HCT116 (cell line): Measurements from ENCODE around the gene MBL2. TPM values are rescaled to one million over a fixed set of nuclear protein-coding genes. Genes with fewer than 3 reads are reported as not detected.

Source experiments
- ATAC-seq: fragments of 200-7000 bp; cut with Tn5 transposase; 2 replicates; pipeline ENCODE4 v1.9.1; 2020; ENCODE audit warnings: mild to moderate bottlenecking, moderate library complexity
- BruUV-seq: library from RNA; stranded (reverse); fragments of 400-500 nt; replicated peaks from 2 replicates; lab custom pipeline; 2021; lab: Mats Ljungman, UMichigan
- CTCF ChIA-PET: fragments of 300-600 bp; sonication (Branson Sonifier 250); formaldehyde crosslinking; loops from one replicate; lab custom pipeline; 2021; ENCODE audit warnings: antibody characterized with exemption; lab: Charles Lee
- POLR2A ChIA-PET: fragments of 300-600, 350-600 bp; sonication (Branson Sonifier 250); formaldehyde crosslinking; loops from one replicate; lab custom pipeline; 2021; ENCODE audit warnings: antibody characterized with exemption; lab: Charles Lee
- RAD21 ChIA-PET, 2 experiments: fragments of 300-600 bp; sonication (Branson Sonifier 250); formaldehyde crosslinking; loops; one replicate each; lab custom pipeline; 2023; ENCODE audit warnings: low total read pairs in 2 of 2; ENCODE audit not compliant: uncharacterized antibody in 2 of 2, unreplicated experiment in 2 of 2, low non-redundant PET in 1 of 2; lab: Charles Lee
- DNase-seq: peaks from one replicate; pipeline ENCODE4 v3.0.0-alpha.2; 2010; ENCODE audit warnings: low read depth, low spot score
- H2AFZ ChIP-seq: fragments of 200-600 bp; shearing (Covaris generic), sonication (generic); 2 replicates; pipeline ENCODE4 v1.6.1; 2017; ENCODE audit warnings: low read depth, mixed run types, mixed read lengths, antibody characterized with exemption, low read length; ENCODE audit not compliant: poor library complexity, severe bottlenecking
- H3K27ac ChIP-seq: 2 replicates; pipeline ENCODE4 v1.5.1; 2012; ENCODE audit warnings: low read depth, low read length
- H3K27me3 ChIP-seq: fragments of 200-600 bp; sonication (generic); 2 replicates; pipeline ENCODE4 v1.6.1; 2016; ENCODE audit warnings: mixed run types, low read length, mixed read lengths; ENCODE audit not compliant: insufficient read depth
- H3K36me3 ChIP-seq, 2 experiments: fragments of 200-500 bp in 1 of 2; fragments of 200-600 bp in 1 of 2; sonication (Bioruptor generic) in 1 of 2; sonication (generic) in 1 of 2; 2 replicates each; pipeline versions ENCODE4 v1.5.1 to v1.6.1; 2014 to 2016; ENCODE audit warnings: low read length in 2 of 2, inconsistent platforms in 1 of 2, mixed read lengths in 1 of 2, mixed run types in 1 of 2; ENCODE audit not compliant: insufficient read depth in 2 of 2, control insufficient read depth in 1 of 2
- H3K4me1 ChIP-seq, 2 experiments: fragments of 200-600 bp in 1 of 2; sonication (generic) in 1 of 2; 2 replicates each; pipeline versions ENCODE4 v1.5.1 to v1.6.1; 2012 to 2017; ENCODE audit warnings: low read length in 2 of 2, inconsistent platforms in 1 of 2, mild to moderate bottlenecking in 1 of 2, mixed read lengths in 1 of 2, mixed run types in 1 of 2, moderate library complexity in 1 of 2; ENCODE audit not compliant: insufficient read depth in 2 of 2, control insufficient read depth in 1 of 2
- H3K4me2 ChIP-seq: fragments of 200-600 bp; sonication (generic); 2 replicates; pipeline ENCODE4 v1.6.1; 2017; ENCODE audit warnings: mixed run types, low read length, mixed read lengths
- H3K4me3 ChIP-seq, 2 experiments: fragments of 200-600 bp in 1 of 2; sonication (generic) in 1 of 2; replicated peaks in 1 of 2; 2 replicates each; pipeline ENCODE4 v1.5.1; 2011 to 2016; ENCODE audit warnings: low read length in 2 of 2, control low read depth in 1 of 2, low read depth in 1 of 2, mild to moderate bottlenecking in 1 of 2, mixed read lengths in 1 of 2, mixed run types in 1 of 2
- H3K79me2 ChIP-seq: fragments of 200-600 bp; sonication (generic); 2 replicates; pipeline ENCODE4 v1.6.1; 2017; ENCODE audit warnings: mild to moderate bottlenecking, mixed run types, low read length, moderate library complexity, mixed read lengths; ENCODE audit not compliant: insufficient read depth
- H3K9ac ChIP-seq: fragments of 200-600 bp; sonication (generic); 2 replicates; pipeline ENCODE4 v1.6.1; 2016; ENCODE audit warnings: low read length, mixed read lengths
- H3K9me2 ChIP-seq: fragments of 200-600 bp; sonication (generic), shearing (Covaris generic); 2 replicates; pipeline ENCODE4 v1.6.1; 2017; ENCODE audit warnings: mixed run types, mild to moderate bottlenecking, moderate library complexity; ENCODE audit not compliant: insufficient read depth
- H3K9me3 ChIP-seq, 2 experiments: fragments of 200-500 bp in 1 of 2; fragments of 200-600 bp in 1 of 2; sonication (Bioruptor generic) in 1 of 2; sonication (generic) in 1 of 2; 2 replicates each; pipeline ENCODE4 v1.6.1; 2014 to 2017; ENCODE audit warnings: low read length in 2 of 2, mixed read lengths in 2 of 2, inconsistent platforms in 1 of 2, low read depth in 1 of 2, mild to moderate bottlenecking in 1 of 2, mixed run types in 1 of 2, moderate library complexity in 1 of 2; ENCODE audit not compliant: control insufficient read depth in 1 of 2, insufficient read depth in 1 of 2
- H4K20me1 ChIP-seq: fragments of 200-600 bp; sonication (generic), shearing (Covaris generic); 2 replicates; pipeline ENCODE4 v1.6.1; 2017; ENCODE audit warnings: mixed run types, mild to moderate bottlenecking, moderate library complexity; ENCODE audit not compliant: insufficient read depth
- CBX3 ChIP-seq: IDR thresholded peaks from 2 replicates; pipeline ENCODE4 v1.6.1; 2012; ENCODE audit warnings: low read depth
- CTCF ChIP-seq, 3 experiments: fragments of 200-600 bp in 1 of 3; sonication (generic) in 1 of 3; IDR thresholded peaks in 2 of 3; conservative IDR thresholded peaks in 1 of 3; 2 replicates each; pipeline ENCODE4 v1.5.1; 2012 to 2017; ENCODE audit warnings: low read depth in 2 of 3, low read length in 2 of 3, antibody characterized with exemption in 1 of 3, borderline replicate concordance in 1 of 3, control low read depth in 1 of 3, mild to moderate bottlenecking in 1 of 3, mixed read lengths in 1 of 3, mixed run types in 1 of 3, moderate library complexity in 1 of 3; ENCODE audit not compliant: insufficient read depth in 1 of 3
- EZH2phosphoT487 ChIP-seq: fragments of 200-600 bp; IDR thresholded peaks from 2 replicates; pipeline ENCODE4 v1.6.1; 2018; ENCODE audit warnings: antibody characterized with exemption, borderline replicate concordance
- FOSL1 ChIP-seq: IDR thresholded peaks from 2 replicates; pipeline ENCODE4 v1.6.1; 2012; ENCODE audit warnings: low read depth
- JUND ChIP-seq: IDR thresholded peaks from 2 replicates; pipeline ENCODE4 v1.6.1; 2012
- MAX ChIP-seq: IDR thresholded peaks from 2 replicates; pipeline ENCODE4 v1.6.1; 2012
- POLR2A ChIP-seq: IDR thresholded peaks from 2 replicates; pipeline ENCODE4 v1.7.0; 2011; ENCODE audit warnings: borderline replicate concordance; ENCODE audit not compliant: insufficient read depth, insufficient read length; ENCODE audit errors: extremely low read depth
- POLR2AphosphoS5 ChIP-seq: IDR thresholded peaks from 2 replicates; pipeline ENCODE4 v1.6.1; 2011; ENCODE audit warnings: mild to moderate bottlenecking, low read depth, low read length, moderate library complexity
- SP1 ChIP-seq: IDR thresholded peaks from 2 replicates; pipeline ENCODE4 v1.6.1; 2012; ENCODE audit warnings: low read depth
- TCF7L2 ChIP-seq: IDR thresholded peaks from 2 replicates; pipeline ENCODE4 v1.7.0; 2011; ENCODE audit warnings: borderline replicate concordance, inconsistent platforms; ENCODE audit not compliant: insufficient read depth, insufficient read length; ENCODE audit errors: extremely low read depth
- ZFX ChIP-seq: fragments of 450-650 bp; IDR thresholded peaks from 2 replicates; pipeline ENCODE4 v1.6.1; 2017
- intact Hi-C: fragments of 100-400 bp; cut with micrococcal nuclease; formaldehyde crosslinking; loops from 2 replicates; pipeline ENCODE4 v1.10.0; 2022
- total RNA-seq: library from RNA; stranded (reverse); gene quantifications from one replicate; pipeline ENCODE4 v1.2.1, GENCODE V29; 2021; ENCODE audit not compliant: unreplicated experiment
- TF ChIP-seq, protein P1 (sequence below): IDR thresholded peaks from 2 replicates; pipeline ENCODE4 v1.6.1; 2011; ENCODE audit warnings: mild to moderate bottlenecking, low read length, moderate library complexity; ENCODE audit not compliant: insufficient replicate concordance; ENCODE audit errors: extremely low read depth

Gene MBL2
- total RNA-seq, 1 experiment from 2014 or later, result not detected

- Histone ChIP-seq H3K9me3 (no peaks in the 10 kb centered on the region), H3K9ac (no peak overlapping the region), H3K4me1 (no peaks in the 10 kb centered on the region), H3K27ac (no peak overlapping the region), H3K9me2 (no peaks in the 10 kb centered on the region), H2AFZ (no peak overlapping the region), H4K20me1 (no peaks in the 10 kb centered on the region), H3K4me3 (no peak overlapping the region), H3K4me2 (no peak overlapping the region), H3K79me2 (no peaks in the 10 kb centered on the region), H3K27me3 (no peaks in the 10 kb centered on the region), H3K36me3 (no peaks in the 10 kb centered on the region)
- no peak for TF ChIP-seq POLR2A
- TF ChIP-seq FOSL1, result no peak
- TF ChIP-seq TCF7L2, result no peak
- no peak for DNase-seq
- no peak for ATAC-seq
- POLR2A ChIA-PET, result no interaction called here
- RAD21 ChIA-PET, result no interaction called here
- BruUV-seq, result no TSS peak
- intact Hi-C loops, result no loop called here
- CTCF ChIA-PET, result interaction anchor here (2.2 kb wide), 1 partner anchor 9 kb away, joined by 9 read pairs; no protein-coding TSS in a partner anchor
Observed at GRCh38 chr10:52769966-52770365, 2.6 kb downstream of the MBL2 start.

DNA sequence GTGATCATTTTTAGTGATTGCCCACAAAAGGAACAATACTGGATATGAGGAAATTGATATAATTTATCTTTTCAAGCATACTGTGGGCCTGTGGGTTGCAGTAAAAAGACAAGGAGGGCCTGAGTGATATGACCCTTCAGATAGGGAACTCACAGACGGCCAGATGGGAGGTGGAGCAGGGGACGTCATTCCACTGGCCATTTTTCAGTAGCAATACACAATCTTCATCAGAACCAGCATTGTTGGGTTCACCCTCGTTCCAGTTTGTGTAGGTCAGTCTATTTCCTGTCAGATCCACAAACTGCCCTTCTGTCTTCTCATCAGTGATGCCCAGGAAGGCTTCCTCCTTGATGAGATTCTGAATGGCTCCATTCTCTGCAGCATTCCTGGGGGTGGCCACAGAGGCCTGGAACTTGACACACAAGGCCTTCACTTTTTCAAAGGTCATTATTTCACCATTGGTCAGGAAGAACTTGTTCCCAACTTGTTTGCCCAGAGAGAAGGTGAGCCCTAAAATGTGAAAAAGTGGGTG, 4.5 kb downstream of the MBL2 start:
- no peaks in the 10 kb centered on the region for H3K79me2 ChIP-seq
- RAD21 ChIA-PET, result no interaction called here
- no peak overlapping the region for H3K4me3 ChIP-seq
- DNase-seq (no peak), ATAC-seq (no peak)
- H3K9me3 ChIP-seq, result no peaks in the 10 kb centered on the region
- no peaks in the 10 kb centered on the region for H3K9me2 ChIP-seq
- no peaks in the 10 kb centered on the region for H3K36me3 ChIP-seq
- H3K27ac ChIP-seq, result no peak overlapping the region
- no peak overlapping the region for H3K4me2 ChIP-seq
- no peaks in the 10 kb centered on the region for H3K4me1 ChIP-seq
- H4K20me1 ChIP-seq, result no peaks in the 10 kb centered on the region
- no TSS peak for BruUV-seq
- no peak overlapping the region for H2AFZ ChIP-seq
- POLR2A ChIA-PET, result no interaction called here
- intact Hi-C loops, result no loop called here
- no peak overlapping the region for H3K9ac ChIP-seq
- H3K27me3 ChIP-seq, result no peaks in the 10 kb centered on the region
- CTCF ChIA-PET, result no interaction called here
- TF ChIP-seq, protein P1, sequence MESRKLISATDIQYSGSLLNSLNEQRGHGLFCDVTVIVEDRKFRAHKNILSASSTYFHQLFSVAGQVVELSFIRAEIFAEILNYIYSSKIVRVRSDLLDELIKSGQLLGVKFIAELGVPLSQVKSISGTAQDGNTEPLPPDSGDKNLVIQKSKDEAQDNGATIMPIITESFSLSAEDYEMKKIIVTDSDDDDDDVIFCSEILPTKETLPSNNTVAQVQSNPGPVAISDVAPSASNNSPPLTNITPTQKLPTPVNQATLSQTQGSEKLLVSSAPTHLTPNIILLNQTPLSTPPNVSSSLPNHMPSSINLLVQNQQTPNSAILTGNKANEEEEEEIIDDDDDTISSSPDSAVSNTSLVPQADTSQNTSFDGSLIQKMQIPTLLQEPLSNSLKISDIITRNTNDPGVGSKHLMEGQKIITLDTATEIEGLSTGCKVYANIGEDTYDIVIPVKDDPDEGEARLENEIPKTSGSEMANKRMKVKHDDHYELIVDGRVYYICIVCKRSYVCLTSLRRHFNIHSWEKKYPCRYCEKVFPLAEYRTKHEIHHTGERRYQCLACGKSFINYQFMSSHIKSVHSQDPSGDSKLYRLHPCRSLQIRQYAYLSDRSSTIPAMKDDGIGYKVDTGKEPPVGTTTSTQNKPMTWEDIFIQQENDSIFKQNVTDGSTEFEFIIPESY, result no peak
- TF ChIP-seq POLR2AphosphoS5 (no peak), POLR2A (no peak), TCF7L2 (no peak), MAX (no peak), CTCF (IDR thresholded peaks at IDR 0.05 in 2 of 3, conservative IDR thresholded peaks at IDR 0.05 in 1 of 3; ENCODE audit: borderline replicate concordance in 1 of 3, insufficient read depth in 1 of 3, low read depth in 2 of 3, low read length in 2 of 3) (no peak), FOSL1 (no peak), SP1 (no peak), ZFX (no peak), JUND (no peak), CBX3 (no peak), EZH2phosphoT487 (no peak)
